Stimulated activated CD8-positive, alpha-beta memory T cell treated with anti-CD3 and anti-CD28 coated beads, Interleukin-7, amount 100 ng/mL, for 1 hour (primary cell): ENCODE data around the gene PCP2.

ENCODE experiments used
- DNase-seq, 2 donors: peaks; one replicate each; pipeline ENCODE4 v3.0.0-alpha.2; 2020; ENCODE audit warnings: low read depth in 2 of 2

PCP2 gene

DNA sequence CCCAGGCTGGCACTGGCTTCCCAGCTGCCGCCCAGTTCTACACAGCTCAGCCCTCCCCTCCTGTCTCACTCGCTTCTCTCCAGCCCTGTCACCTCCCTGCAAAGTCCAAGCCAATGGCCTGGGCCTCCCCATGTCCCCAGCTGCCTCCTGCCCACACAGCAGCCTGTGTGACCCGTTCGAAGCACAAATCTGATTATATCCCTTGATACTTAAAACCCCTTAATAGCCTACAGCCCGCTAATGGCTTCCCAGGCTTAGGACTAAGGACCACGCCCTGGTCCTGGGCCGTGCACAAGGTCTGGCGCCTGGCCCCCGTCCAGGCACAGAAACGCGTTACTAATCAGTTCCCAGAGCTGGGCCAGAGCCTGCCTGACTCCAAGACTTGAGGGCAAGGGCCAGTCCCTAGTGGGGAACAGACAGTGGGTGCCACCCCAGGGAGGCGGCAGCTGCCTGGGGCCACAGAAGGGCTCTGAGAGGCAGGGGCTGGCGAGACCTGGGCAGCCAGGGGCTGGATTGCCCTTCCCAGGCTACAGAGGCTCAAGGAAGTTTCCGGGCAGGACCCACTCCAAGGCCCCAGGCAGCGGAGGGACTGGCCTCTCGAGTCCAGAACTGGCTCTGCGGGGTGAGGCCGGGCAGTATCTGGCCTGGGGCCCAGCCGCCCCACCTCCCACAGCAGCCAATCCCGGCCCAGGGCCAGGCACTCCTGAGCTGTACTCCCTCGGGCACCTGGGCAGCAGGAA, 14.6 kb downstream of the PCP2 start:
- DNase-seq: no peak

DNA sequence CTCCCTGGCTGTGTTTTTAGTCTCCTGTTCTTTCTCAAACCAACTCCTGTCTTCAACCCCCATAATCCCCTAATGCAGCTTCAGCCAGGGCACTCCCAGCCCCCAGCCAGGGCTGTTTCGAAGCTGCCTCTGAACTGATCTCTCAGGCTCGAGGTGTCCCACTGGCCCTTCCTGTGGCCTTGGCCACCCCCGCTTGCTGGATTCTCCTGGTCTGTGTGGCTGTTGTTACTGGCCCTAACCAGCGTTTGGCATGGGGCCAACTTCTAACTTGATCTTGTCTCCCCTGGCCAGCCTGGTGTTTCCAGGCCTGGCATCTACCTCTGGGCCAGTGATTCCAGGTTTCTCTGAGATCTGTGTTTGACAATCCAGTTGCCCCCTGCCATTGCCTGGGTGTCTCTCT, 15.2 kb downstream of the PCP2 start:
- DNase-seq: no peak

DNA sequence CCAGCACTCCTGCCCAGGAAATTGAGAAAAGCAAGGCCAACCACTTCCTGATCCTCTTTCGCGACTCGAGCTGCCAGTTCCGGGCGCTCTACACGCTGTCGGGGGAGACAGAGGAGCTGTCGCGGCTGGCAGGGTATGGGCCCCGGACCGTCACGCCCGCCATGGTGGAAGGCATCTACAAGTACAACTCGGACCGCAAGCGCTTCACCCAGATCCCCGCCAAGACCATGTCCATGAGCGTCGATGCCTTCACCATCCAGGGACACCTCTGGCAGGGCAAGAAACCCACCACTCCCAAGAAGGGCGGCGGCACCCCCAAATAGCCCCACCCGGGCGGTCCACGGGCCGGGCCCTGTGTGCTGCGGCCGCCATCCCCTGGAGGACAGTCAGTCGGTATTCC, 15.8 kb downstream of the PCP2 start:
- no peak for DNase-seq

DNA sequence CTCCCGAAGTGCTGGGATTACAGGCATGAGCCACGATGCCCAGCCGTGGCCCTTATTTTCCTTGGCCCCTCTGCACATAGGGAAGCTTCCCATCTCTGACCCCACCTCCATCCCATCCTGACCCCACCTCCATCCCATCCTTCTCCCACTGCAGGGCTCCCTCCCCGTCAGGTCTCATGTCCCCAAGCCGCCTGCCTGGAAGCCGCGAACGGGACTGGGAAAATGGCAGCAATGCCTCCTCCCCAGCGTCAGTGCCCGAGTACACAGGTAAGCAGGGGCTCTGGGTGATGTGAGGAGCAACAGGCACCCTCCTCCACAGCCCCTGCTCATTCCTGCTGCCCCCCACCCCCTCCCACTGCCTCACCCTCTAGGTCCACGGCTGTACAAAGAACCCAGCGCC, 16.3 kb downstream of the PCP2 start:
- DNase-seq: no peak

DNA sequence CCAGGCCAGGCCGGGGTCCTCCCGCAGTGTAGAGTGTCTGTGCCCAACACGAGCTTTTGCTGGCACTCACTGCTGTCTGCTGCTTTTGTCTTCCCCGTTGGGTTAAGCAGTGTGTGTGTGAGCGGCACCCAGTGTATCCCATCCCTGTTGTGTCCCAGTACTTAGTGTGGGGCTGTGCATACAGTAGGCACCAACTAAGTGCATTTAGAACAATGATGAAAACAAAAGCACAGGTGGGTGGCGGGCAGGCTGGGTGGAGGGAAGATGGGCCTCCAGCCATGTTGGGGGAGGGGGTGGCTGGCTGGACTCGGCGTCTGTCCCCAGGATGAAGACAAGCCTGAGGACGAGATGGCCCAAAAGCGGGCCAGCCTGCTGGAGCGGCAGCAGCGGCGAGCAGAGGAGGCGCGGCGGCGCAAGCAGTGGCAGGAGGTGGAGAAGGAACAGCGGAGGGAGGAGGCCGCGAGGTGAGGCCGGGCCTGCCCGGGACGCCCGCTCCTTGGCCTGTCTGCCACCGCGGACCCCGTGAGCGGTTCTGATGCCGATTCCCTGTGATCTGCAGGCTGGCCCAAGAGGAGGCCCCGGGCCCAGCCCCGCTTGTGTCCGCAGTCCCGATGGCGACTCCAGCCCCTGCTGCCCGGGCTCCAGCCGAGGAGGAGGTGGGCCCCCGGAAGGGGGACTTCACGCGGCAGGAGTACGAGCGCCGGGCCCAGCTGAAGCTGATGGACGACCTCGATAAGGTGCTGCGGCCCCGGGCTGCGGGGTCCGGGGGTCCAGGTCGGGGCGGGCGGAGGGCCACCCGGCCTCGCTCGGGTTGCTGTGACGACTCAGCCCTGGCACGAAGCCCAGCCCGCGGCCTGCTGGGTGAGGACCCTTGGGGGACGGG, 18.4 kb downstream of the PCP2 start:
- DNase-seq: no peak

DNA sequence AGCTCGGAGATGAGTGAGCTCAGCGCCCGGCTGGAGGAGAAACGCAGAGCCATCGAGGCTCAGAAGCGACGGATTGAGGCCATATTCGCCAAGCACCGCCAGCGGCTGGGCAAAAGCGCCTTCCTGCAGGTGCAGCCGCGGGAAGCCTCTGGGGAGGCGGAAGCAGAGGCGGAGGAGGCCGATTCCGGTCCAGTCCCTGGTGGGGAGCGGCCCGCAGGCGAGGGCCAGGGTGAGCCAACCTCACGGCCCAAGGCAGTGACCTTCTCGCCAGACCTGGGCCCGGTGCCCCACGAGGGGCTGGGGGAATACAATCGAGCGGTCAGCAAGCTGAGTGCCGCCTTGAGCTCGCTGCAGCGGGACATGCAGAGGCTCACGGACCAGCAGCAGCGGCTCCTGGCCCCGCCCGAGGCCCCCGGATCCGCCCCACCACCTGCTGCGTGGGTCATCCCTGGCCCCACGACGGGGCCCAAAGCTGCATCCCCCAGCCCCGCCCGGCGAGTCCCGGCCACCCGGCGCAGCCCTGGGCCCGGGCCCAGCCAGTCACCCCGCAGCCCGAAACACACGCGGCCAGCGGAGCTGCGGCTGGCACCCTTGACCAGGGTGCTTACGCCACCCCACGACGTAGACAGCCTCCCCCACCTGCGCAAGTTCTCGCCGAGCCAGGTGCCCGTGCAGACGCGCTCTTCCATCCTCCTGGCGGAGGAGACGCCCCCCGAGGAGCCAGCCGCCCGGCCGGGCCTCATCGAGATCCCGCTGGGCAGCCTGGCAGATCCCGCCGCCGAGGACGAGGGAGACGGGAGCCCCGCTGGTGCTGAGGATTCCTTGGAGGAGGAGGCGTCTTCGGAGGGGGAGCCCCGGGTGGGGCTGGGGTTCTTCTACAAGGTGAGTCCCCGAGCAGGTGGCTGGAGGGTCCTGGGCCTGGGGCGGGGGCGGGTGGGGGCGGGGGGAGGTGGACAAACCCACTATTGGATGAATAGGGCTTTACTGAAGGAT, 20.9 kb downstream of the PCP2 start:
- no peak for DNase-seq

DNA sequence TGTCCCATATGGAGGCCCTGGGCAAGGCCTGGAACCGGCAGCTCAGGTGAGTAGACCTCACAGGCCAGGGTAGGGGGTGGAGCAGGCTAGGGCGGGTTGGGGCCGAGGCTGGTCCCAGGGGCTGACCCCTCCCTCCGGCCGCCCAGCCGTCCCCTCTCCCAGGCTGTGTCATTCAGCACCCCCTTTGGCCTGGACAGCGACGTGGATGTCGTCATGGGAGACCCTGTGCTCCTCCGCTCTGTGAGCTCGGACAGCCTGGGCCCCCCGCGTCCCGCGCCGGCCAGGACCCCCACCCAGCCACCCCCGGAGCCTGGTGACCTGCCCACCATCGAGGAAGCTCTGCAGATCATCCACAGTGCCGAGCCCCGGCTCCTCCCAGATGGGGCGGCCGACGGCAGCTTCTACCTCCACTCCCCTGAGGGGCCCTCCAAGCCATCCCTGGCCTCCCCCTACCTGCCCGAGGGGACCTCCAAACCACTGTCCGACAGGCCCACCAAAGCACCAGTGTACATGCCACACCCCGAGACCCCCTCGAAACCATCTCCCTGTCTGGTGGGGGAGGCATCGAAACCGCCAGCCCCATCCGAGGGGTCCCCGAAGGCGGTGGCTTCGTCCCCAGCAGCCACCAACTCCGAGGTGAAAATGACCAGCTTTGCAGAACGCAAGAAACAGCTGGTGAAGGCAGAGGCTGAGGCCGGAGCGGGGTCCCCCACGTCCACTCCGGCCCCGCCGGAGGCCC, 21.8 kb downstream of the PCP2 start:
- no peak for DNase-seq

DNA sequence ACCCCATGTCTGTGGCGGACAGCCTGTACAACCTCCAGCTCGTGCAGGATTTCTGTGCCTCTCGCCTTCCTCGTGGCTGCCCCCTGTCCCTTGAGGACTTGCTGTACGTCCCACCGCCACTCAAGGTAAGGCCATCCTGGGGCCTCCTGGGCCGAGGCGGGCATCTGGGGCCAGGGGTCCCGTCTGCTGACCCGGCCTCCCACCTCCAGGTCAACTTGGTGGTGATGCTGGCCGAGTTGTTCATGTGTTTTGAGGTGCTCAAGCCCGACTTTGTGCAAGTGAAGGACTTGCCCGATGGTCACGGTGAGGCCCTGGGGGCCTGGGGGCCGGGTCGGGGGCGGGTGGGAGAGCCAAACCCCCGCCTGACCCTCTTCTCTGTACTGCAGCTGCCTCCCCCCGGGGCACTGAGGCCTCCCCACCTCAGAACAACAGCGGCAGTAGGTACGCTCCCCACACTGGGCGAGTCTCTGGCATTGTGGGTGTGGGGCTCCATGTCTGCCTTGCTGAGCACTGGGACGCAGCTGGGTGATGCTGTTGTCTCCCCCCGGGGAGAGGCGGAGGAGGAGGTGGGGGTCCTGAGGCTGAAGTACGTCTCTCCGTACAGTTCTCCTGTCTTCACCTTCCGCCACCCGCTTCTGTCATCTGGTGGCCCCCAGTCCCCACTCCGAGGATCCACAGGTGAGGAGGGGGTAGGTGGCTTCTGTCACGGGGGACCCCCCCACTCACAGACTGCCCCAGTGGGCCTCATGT, 22.9 kb downstream of the PCP2 start:
- DNase-seq: no peak

DNA sequence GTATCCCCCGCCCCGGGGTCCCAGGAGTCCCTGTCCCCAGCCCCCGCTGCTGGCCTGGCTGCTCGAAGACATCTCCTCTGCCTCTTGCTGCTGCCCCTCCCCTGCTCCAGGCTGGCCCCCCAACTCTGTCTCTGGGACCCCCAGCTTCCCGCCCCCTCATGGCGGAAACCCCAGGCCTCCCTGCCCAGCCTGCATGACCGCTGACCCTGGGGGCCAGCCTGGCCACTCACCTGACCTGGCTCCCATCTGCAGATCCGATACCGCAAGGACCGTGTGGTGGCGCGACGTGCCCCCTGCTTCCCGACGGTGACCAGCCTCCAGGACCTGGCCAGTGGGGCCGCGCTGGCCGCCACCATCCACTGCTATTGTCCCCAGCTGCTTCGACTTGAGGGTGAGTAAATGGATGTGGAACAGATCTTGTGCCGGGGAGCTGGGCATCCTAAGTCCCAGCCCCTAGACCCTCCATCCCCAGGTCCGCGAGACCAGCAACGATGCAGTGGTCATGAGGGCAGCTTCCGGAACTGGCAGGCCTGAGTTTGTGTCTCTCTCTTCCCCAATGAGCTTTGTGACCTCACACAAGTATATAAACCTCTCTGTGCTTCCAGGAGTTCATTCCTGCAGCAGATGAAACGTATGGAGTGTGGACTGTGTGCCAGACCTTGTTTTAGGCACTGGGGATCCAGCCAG, 25.5 kb downstream of the PCP2 start:
- DNase-seq: no peak

DNA sequence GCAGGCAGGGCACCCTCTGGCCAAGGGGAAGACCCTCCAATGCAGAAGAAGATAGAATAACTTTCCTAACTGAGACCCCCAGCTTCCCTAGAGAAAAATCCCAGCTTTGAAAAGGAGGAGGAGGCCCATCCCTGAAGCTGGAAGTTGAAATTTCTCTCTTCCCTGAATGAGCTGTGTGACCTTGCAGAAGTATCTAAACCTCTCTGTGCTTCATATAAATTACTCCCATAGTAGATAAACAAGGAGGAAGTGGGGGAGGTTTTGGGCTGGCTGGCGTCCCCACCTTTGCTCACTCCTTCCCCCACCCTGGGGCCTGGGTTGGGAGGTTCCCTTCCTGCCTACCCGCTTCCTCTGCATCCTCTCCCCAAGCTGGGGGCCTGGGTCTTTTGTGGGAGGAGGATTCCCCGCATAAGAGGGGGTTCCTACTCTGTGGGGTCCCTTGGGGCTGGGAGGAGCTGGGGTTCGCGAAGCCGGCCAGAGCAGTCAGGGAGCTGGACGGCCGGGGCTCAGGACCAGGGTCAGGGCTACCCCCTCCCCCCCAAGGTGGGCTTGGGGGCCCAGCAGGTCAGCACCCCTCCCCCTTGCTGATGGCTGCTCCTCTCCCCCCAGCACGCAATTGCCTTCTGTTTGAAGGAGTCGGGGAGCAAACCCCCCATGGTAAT, 26.2 kb downstream of the PCP2 start:
- no peak for DNase-seq

DNA sequence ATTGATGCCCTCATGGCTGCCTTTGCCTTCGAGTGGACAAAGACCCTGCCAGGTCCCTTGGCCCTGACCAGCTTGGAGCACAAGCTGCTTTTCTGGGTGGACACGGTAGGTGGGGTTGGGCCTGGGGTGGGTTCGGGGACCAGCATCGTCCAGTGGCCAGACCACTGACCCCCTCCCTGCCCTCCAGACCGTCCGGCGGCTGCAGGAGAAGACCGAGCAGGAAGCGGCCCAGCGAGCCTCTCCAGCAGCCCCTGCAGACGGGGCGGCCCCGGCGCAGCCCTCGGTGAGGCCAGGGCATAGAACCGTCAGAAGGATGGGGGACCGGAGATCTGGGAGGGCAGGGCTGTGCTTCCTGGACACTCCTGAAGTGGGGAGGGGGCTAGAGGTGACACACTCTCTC, 27.2 kb downstream of the PCP2 start:
- DNase-seq: no peak

DNA sequence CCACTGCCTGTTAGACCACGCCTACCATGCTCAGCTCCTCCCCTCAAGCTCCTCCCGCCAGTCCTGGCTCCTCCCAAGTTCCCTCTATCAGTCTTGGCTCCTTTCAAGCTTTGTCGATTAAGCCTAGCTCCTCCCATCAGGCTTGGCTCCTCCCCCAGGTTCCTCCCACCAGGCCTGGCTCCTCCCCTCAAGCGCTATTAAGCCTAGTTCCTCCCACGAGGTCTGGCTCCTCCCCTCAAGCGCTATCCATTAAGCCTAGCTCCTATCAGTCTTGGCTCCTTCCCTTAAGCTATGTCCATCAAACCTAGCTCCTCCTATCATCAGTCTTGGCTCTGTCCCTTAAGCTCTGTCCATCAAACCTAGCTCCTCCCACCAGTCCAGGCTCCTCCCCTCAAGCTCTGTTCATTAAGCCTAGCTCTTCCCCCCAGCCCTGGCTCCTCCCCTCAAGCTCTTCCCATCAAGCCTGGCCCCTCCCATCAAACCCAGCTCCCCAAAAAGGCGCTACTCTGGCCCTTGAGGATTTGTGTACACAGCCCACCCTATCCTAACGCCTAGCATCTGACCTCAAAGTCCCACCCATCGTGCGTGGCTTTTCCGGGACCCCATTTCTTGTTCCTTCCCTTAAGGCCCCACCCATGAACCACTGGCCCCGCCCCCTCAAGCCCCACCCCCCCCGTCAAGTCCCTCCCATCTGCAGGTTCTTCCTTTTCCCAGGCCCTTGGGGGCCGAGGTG, 27.9 kb downstream of the PCP2 start:
- no peak for DNase-seq

DNA sequence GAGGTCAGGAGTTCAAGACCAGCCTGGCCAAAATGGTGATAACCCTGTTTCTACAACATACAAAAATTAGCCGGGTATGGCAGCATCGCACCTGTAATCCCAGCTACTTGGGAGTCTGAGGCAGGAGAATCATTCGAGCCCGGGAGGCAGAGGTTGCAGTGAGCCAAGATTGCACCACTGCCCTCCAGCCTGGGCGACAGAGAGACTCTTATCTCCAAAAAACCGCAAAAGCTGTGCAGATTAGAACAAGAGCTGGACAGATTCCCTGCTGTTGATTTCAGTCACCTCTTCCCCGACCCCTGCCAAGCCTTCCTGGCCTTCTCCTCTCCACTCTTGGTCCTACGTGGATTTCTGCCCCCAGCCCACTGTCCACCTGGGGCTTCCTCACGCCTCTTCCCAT, 29.6 kb downstream of the PCP2 start:
- DNase-seq: no peak

DNA sequence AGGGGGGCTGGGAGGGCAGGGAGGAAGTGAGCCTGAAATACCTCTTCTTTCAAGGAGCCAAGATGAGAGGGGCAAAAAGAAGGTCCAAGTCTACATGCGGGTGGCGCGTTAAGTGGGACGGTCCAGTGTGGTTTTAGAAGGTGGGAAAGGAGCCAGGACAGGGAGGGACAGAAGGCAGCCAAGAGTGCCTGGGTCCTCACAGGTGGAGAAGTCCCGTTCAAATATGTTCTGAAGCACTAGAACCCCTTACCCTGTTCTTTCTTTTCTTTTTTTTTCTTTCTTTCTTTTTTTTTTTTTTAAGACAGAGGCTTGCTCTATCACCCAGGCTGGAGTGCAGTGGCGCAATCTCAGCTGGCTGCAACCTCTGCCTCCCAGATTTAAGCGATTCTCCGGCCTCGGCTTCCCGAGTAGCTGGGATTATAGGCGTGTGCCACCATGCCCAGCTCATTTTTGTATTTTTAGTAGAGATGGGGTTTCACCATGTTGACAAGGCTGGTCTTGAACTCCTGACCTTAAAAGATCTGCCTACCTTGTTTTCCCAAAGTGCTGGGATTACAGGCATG, 30.5 kb downstream of the PCP2 start:
- DNase-seq: no peak

DNA sequence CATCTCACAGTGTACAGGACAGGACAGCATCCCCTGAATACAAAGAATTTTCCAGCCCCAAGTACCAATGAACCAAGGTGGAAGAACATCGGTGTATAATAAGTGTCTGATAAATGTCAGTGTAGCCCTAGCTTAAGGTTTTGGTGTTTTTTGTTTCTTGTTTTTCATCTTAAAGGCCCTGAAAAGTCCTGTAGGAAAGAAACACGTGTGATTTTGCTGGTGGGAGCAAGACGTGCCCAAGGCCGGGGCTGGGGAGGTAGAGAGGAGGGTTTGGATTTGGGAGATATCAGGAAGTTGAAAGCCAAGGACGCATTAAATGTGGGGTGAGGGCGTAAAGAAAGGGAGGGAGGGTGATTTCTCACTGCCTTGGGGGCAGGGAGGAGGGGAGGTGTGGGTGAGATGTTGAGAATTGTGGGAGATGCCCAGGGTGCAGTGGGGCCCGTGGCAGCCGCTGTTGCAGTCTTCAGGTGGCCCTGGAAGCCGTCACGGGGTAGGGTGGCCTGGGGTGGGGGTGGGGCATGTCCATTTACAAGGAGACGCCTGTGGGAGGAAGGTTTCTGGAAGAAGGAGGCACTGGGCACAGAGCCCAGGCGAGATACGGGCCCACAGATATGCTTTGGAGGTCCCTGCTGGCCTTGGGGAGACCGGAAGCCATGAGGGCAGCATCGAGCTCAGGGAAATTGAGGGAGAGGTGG, 31.1 kb downstream of the PCP2 start:
- no peak for DNase-seq

DNA sequence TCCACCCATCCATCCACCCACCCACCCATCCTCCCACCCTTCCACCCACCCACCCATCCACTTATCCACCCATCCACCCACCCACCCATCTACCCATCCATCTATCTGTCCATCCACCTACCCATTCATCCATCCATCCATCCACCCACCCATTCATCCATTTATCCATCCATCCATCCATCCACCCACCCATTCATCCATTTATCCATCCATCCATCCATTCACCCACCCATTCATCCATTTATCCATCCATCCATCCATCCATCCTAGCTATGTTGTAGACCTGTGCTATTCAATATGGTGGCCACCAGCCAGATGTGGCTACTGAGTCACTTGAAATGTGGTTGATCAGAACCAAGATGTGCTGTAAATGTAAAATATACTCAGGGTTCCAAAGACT, 32.8 kb downstream of the PCP2 start:
- DNase-seq: no peak

DNA sequence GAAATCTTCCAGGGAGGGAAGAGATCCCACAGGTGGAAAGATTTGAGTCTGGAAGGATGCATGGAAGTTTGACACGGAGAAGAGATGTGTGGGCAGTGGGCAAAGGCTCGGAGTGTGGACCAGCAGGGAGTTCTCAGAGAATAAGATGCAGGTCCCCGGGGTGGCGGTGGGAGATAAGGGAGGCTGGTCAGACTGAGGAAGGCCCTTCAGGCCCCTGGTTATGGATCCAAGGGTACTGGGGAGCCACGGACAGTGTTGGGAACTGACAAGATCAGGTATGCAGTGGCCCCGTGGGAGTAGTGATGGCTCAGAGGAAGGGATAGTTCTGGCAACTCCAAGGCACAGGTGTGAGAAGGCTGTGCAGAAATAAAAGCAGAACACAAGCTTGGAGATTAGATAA, 35.3 kb downstream of the PCP2 start:
- no peak for DNase-seq

DNA sequence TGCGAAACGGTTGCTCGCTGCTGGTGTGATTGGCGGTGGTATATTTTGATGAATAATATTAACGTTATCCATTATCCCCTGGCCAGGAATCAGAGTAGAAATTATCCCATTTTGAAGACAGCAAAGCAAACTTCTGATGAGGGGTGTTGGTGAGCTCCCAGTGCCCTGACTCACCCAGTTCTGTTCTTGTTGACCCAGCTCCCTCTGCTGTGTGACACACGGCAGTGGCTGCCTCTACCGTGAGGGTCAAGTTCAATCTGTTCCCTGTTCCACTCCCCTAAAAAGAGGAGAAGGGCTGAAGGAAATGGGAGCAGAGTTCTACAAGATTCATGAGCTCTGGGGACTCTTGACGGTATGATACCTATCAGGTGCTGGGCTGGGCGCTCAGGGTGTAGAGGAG, 35.8 kb downstream of the PCP2 start:
- no peak for DNase-seq
